ENCODE results near the gene NECTIN2. TPM values are rescaled to one million over a fixed set of nuclear protein-coding genes. Genes with fewer than 3 reads are reported as not detected.

NECTIN2 gene
- total and polyA plus RNA-seq, 2 donors (not counting 1 experiment from before 2014, with no cell fraction given) = 0.15 to 0.32 TPM

GRCh38 chr19:44851427-44851826 lies 5.3 kb downstream of the NECTIN2 start:
- DNase-seq (no peak), ATAC-seq (ENCODE audit: low read depth) (no peak)
- intact Hi-C loops (cut with micrococcal nuclease) = no loop called here
- H3K36me3 ChIP-seq (replicated peaks in 1 of 2; ENCODE audit: control extremely low read depth in 1 of 2, control insufficient read depth in 1 of 2, extremely low read depth in 1 of 2, insufficient read depth in 2 of 2, low read length in 1 of 2) = no peaks in the 10 kb centered on the region
- no peak overlapping the region for H3K27ac ChIP-seq (ENCODE audit: low read length in 2 of 2)
- TF ChIP-seq, protein P1, sequence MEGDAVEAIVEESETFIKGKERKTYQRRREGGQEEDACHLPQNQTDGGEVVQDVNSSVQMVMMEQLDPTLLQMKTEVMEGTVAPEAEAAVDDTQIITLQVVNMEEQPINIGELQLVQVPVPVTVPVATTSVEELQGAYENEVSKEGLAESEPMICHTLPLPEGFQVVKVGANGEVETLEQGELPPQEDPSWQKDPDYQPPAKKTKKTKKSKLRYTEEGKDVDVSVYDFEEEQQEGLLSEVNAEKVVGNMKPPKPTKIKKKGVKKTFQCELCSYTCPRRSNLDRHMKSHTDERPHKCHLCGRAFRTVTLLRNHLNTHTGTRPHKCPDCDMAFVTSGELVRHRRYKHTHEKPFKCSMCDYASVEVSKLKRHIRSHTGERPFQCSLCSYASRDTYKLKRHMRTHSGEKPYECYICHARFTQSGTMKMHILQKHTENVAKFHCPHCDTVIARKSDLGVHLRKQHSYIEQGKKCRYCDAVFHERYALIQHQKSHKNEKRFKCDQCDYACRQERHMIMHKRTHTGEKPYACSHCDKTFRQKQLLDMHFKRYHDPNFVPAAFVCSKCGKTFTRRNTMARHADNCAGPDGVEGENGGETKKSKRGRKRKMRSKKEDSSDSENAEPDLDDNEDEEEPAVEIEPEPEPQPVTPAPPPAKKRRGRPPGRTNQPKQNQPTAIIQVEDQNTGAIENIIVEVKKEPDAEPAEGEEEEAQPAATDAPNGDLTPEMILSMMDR (IDR thresholded peaks at IDR 0.05) = no peak
- TF ChIP-seq EZH2 (IDR thresholded peaks at IDR 0.05; ENCODE audit: borderline replicate concordance, insufficient read depth, low read depth, low read length, poor library complexity, severe bottlenecking) = no peak
- H3K4me1 ChIP-seq (ENCODE audit: control insufficient read depth in 2 of 2, insufficient read depth in 2 of 2, low read length in 2 of 2) = peaks cover 18 to 19% of the 10 kb centered on the region in 2 donors
- ChIA-PET CTCF (interaction anchor here (0.8 kb wide), 1 partner anchor 128 kb away, joined by 4 read pairs; no protein-coding TSS in a partner anchor), POLR2A (no interaction called here)
- peaks cover 0 to 13% (median 0%) of the 10 kb centered on the region in 3 donors for H3K9me3 ChIP-seq (ENCODE audit: control extremely low read depth in 1 of 3, control insufficient read depth in 2 of 3, insufficient read depth in 1 of 3, low read length in 2 of 3)
- no peak overlapping the region for H3K27ac Mint-ChIP-seq
- no peaks in the 10 kb centered on the region for H4K20me1 ChIP-seq (ENCODE audit: control insufficient read depth, insufficient read depth, low read length, poor library complexity, severe bottlenecking)
- H3K79me2 ChIP-seq (ENCODE audit: control insufficient read depth, insufficient read depth, low read length) = no peaks in the 10 kb centered on the region
- H3K4me1 Mint-ChIP-seq = peaks cover 9% of the 10 kb centered on the region
- H3K4me2 ChIP-seq (replicated peaks; ENCODE audit: low read depth, low read length, poor library complexity, severe bottlenecking) = no peak overlapping the region
- no peak overlapping the region for H3K4me3 Mint-ChIP-seq
- no peak overlapping the region for H3K4me3 ChIP-seq (ENCODE audit: control extremely low read depth in 1 of 5, extremely low read depth in 1 of 5, insufficient read depth in 1 of 5, low read depth in 2 of 5, low read length in 4 of 5)
- H2AFZ ChIP-seq (ENCODE audit: insufficient read depth, low read depth, low read length, poor library complexity, severe bottlenecking) = no peak overlapping the region
- H3K9me3 Mint-ChIP-seq (ENCODE audit: insufficient read depth) = no peaks in the 10 kb centered on the region
- no CpG with 5 or more reads among the region's 2 CpGs for WGBS (ENCODE audit: insufficient coverage)
- H3K9ac ChIP-seq (ENCODE audit: low read length) = no peak overlapping the region
- H3K27me3 Mint-ChIP-seq = peaks cover 46% of the 10 kb centered on the region
- H3K27me3 ChIP-seq (replicated peaks in 1 of 4; ENCODE audit: control extremely low read depth in 1 of 4, control insufficient read depth in 3 of 4, insufficient read depth in 4 of 4, low read length in 3 of 4) = peaks cover 0 to 31% (median 12%) of the 10 kb centered on the region in 4 experiments

- H3K27ac Mint-ChIP-seq = no peak overlapping the region
- DNase-seq (no peak), ATAC-seq (ENCODE audit: low read depth) (no peak)
- Histone ChIP-seq H3K27me3 (replicated peaks in 1 of 4; ENCODE audit: control extremely low read depth in 1 of 4, control insufficient read depth in 3 of 4, insufficient read depth in 4 of 4, low read length in 3 of 4) (peaks cover 0 to 3% (median 0%) of the 10 kb centered on the region in 4 experiments), H2AFZ (ENCODE audit: insufficient read depth, low read depth, low read length, poor library complexity, severe bottlenecking) (no peak overlapping the region), H3K4me3 (ENCODE audit: control extremely low read depth in 1 of 5, extremely low read depth in 1 of 5, insufficient read depth in 1 of 5, low read depth in 2 of 5, low read length in 4 of 5) (no peak overlapping the region), H3K79me2 (ENCODE audit: control insufficient read depth, insufficient read depth, low read length) (no peaks in the 10 kb centered on the region), H3K9ac (ENCODE audit: low read length) (no peak overlapping the region), H4K20me1 (ENCODE audit: control insufficient read depth, insufficient read depth, low read length, poor library complexity, severe bottlenecking) (no peaks in the 10 kb centered on the region), H3K9me3 (ENCODE audit: control extremely low read depth in 1 of 3, control insufficient read depth in 2 of 3, insufficient read depth in 1 of 3, low read length in 2 of 3) (no peaks in the 10 kb centered on the region), H3K27ac (ENCODE audit: low read length in 2 of 2) (no peak overlapping the region), H3K4me2 (replicated peaks; ENCODE audit: low read depth, low read length, poor library complexity, severe bottlenecking) (no peak overlapping the region), H3K36me3 (replicated peaks in 1 of 2; ENCODE audit: control extremely low read depth in 1 of 2, control insufficient read depth in 1 of 2, extremely low read depth in 1 of 2, insufficient read depth in 2 of 2, low read length in 1 of 2) (no peaks in the 10 kb centered on the region), H3K4me1 (ENCODE audit: control insufficient read depth in 2 of 2, insufficient read depth in 2 of 2, low read length in 2 of 2) (no peaks in the 10 kb centered on the region)
- ChIA-PET POLR2A (interaction anchor here (0.6 kb wide), 1 partner anchor 60 kb away, joined by 8 read pairs; no protein-coding TSS in a partner anchor), CTCF (interaction anchor here (1.0 kb wide), 1 partner anchor 35 kb away, joined by 3 read pairs; no protein-coding TSS in a partner anchor)
- no CpG with 5 or more reads among the region's 1 CpG for WGBS (ENCODE audit: insufficient coverage)
- H3K27me3 Mint-ChIP-seq = peaks cover 21% of the 10 kb centered on the region
- intact Hi-C loops (cut with micrococcal nuclease) = no loop called here
- H3K9me3 Mint-ChIP-seq (ENCODE audit: insufficient read depth) = no peaks in the 10 kb centered on the region
- no peaks in the 10 kb centered on the region for H3K4me1 Mint-ChIP-seq
- no peak overlapping the region for H3K4me3 Mint-ChIP-seq
- TF ChIP-seq, protein P1 (IDR thresholded peaks at IDR 0.05) = no peak
- no peak for TF ChIP-seq EZH2 (IDR thresholded peaks at IDR 0.05; ENCODE audit: borderline replicate concordance, insufficient read depth, low read depth, low read length, poor library complexity, severe bottlenecking)
Observed at GRCh38 chr19:44855606-44856005, 9.5 kb downstream of the NECTIN2 start.

Data from B cell (primary cell).